Gastroesophageal sphincter (tissue), 4 donors: ENCODE measurements around the gene XYLT2. TPM values are rescaled to one million over a fixed set of nuclear protein-coding genes. Genes with fewer than 3 reads are reported as not detected.

ENCODE experiments used
- ATAC-seq: fragments of 150-250 bp; one replicate; pipeline ENCODE4 v1.9.1; 2016; ENCODE audit warnings: mild to moderate bottlenecking, moderate library complexity
- H3K27ac ChIP-seq, 4 donors: fragments of 200-600 bp; sonication (generic) in 3 of 4; 1 replicate in 3 of 4; 2 replicates in 1 of 4; pipeline ENCODE4 v1.5.1; 2016 to 2019
- H3K27me3 ChIP-seq: fragments of 200-600 bp; sonication (generic); one replicate; pipeline ENCODE4 v1.5.1; 2019
- H3K36me3 ChIP-seq, 2 donors: fragments of 200-600 bp; sonication (generic); one replicate each; pipeline ENCODE4 v1.5.1; 2019; ENCODE audit warnings: control low read depth in 1 of 2
- H3K4me1 ChIP-seq, 3 donors: fragments of 200-600 bp; sonication (generic); 1 replicate in 2 of 3; 2 replicates in 1 of 3; pipeline ENCODE4 v1.5.1; 2016 to 2019; ENCODE audit warnings: control low read depth in 2 of 3
- H3K4me3 ChIP-seq, 2 donors: fragments of 200-600 bp; sonication (generic); one replicate each; pipeline ENCODE4 v1.5.1; 2019; ENCODE audit warnings: mild to moderate bottlenecking in 1 of 2, moderate library complexity in 1 of 2
- H3K9me3 ChIP-seq, 3 donors: fragments of 200-600 bp; sonication (generic); one replicate each; pipeline ENCODE4 v1.5.1; 2017 to 2019; ENCODE audit warnings: control low read depth in 2 of 3
- CTCF ChIP-seq, 4 experiments: fragments of 200-600 bp in 2 of 4; fragments of 450-650 bp in 2 of 4; sonication (generic) in 1 of 4; IDR thresholded peaks; one replicate each; pipeline ENCODE4 v1.5.1; 2017 to 2019; ENCODE audit warnings: antibody characterized with exemption in 4 of 4, mild to moderate bottlenecking in 2 of 4, moderate library complexity in 2 of 4
- EP300 ChIP-seq: sonication (generic); formaldehyde crosslinking; IDR thresholded peaks from one replicate; pipeline ENCODE4 v1.6.1; 2017; ENCODE audit warnings: antibody characterized with exemption, mild to moderate bottlenecking
- POLR2A ChIP-seq, 2 donors: fragments of 450-650 bp; IDR thresholded peaks; one replicate each; pipeline ENCODE4 v1.6.1; 2017; ENCODE audit warnings: antibody characterized with exemption in 2 of 2, mild to moderate bottlenecking in 2 of 2, moderate library complexity in 1 of 2
- POLR2AphosphoS5 ChIP-seq: sonication (generic); formaldehyde crosslinking; IDR thresholded peaks from one replicate; pipeline ENCODE4 v1.6.1; 2017; ENCODE audit warnings: antibody characterized with exemption
- WGBS, 2 donors: methylation state at CpG; one replicate each; pipeline ENCODE4 v1.1.5; 2018; ENCODE audit warnings: low coverage in 1 of 2; 5-methylcytosine and 5-hydroxymethylcytosine counted together
- total RNA-seq, 4 donors: library from RNA; depleted of rRNA; stranded (reverse); fragments of >200 nt; gene quantifications; one replicate each; pipeline ENCODE4 v1.1.0, GENCODE V29; 2016

XYLT2 gene
- total RNA-seq, 4 donors from 2014 or later, result 19.4 to 30.7 (median 23.4) TPM

GRCh38 chr17:50308666-50309065 is 37.3 kb upstream of the XYLT2 start:
- Histone ChIP-seq H3K27ac (no peak overlapping the region), H3K36me3 (no peaks in the 10 kb centered on the region), H3K9me3 (no peaks in the 10 kb centered on the region), H3K27me3 (peaks cover 6% of the 10 kb centered on the region), H3K4me3 (no peak overlapping the region), H3K4me1 (peaks cover 0 to 18% (median 8%) of the 10 kb centered on the region in 3 donors)
- 78 to 83% methylated on average over 1 to 4 of the region's 4 CpGs for WGBS, 2 donors
- ATAC-seq, result no peak
- TF ChIP-seq EP300, result no peak
- TF ChIP-seq CTCF (IDR thresholded peaks at IDR 0.05), result no peak
- TF ChIP-seq POLR2AphosphoS5, result no peak
- TF ChIP-seq POLR2A (IDR thresholded peaks at IDR 0.05), result no peak

GRCh38 chr17:50310455-50311111 is 35.3 kb upstream of the XYLT2 start:
- Histone ChIP-seq H3K4me3 (no peak overlapping the region), H3K27me3 (peaks cover 6% of the 10 kb centered on the region), H3K36me3 (no peaks in the 10 kb centered on the region), H3K9me3 (no peaks in the 10 kb centered on the region), H3K4me1 (peaks cover 0 to 2% (median 0%) of the 10 kb centered on the region in 3 donors), H3K27ac (no peak overlapping the region)
- no peak for ATAC-seq
- WGBS, 2 donors, result 67% methylated on average over 1 of the region's 3 CpGs; no CpG with 5 or more reads in 1 of the 2 donors
- no peak for TF ChIP-seq CTCF (IDR thresholded peaks at IDR 0.05)
- TF ChIP-seq POLR2AphosphoS5, result no peak
- TF ChIP-seq POLR2A (IDR thresholded peaks at IDR 0.05), result no peak
- no peak for TF ChIP-seq EP300

GRCh38 chr17:50311112-50311460 is 34.8 kb upstream of the XYLT2 start:
- Histone ChIP-seq H3K9me3 (no peaks in the 10 kb centered on the region), H3K36me3 (no peaks in the 10 kb centered on the region), H3K27ac (no peak overlapping the region), H3K27me3 (peaks cover 6% of the 10 kb centered on the region), H3K4me3 (no peak overlapping the region), H3K4me1 (no peaks in the 10 kb centered on the region)
- ATAC-seq, result no peak
- 56 to 70% methylated on average over 1 of the region's 1 CpG for WGBS, 2 donors
- no peak for TF ChIP-seq EP300

GRCh38 chr17:50311483-50311882 is 34.4 kb upstream of the XYLT2 start:
- no peaks in the 10 kb centered on the region for H3K36me3 ChIP-seq
- no peaks in the 10 kb centered on the region for H3K9me3 ChIP-seq
- WGBS, 2 donors, result 40 to 49% methylated on average over 2 to 3 of the region's 4 CpGs
- ATAC-seq, result no peak
- TF ChIP-seq CTCF (IDR thresholded peaks at IDR 0.05) (no peak), POLR2AphosphoS5 (no peak), EP300 (no peak), POLR2A (IDR thresholded peaks at IDR 0.05) (no peak)
- no peak overlapping the region for H3K4me3 ChIP-seq
- no peaks in the 10 kb centered on the region for H3K4me1 ChIP-seq
- no peak overlapping the region for H3K27ac ChIP-seq
- peaks cover 6% of the 10 kb centered on the region for H3K27me3 ChIP-seq

GRCh38 chr17:50312308-50312707 is 33.6 kb upstream of the XYLT2 start:
- Histone ChIP-seq H3K4me1 (no peaks in the 10 kb centered on the region), H3K36me3 (no peaks in the 10 kb centered on the region), H3K27me3 (peaks cover 6% of the 10 kb centered on the region), H3K9me3 (no peaks in the 10 kb centered on the region), H3K4me3 (no peak overlapping the region), H3K27ac (no peak overlapping the region)
- WGBS, 2 donors, result 13% methylated on average over 1 of the region's 5 CpGs; no CpG with 5 or more reads in 1 of the 2 donors
- TF ChIP-seq POLR2A (IDR thresholded peaks at IDR 0.05) (no peak), POLR2AphosphoS5 (no peak), CTCF (IDR thresholded peaks at IDR 0.05) (no peak), EP300 (no peak)
- no peak for ATAC-seq
